ENCODE measurements around the gene TOPBP1.

GRCh38 chr3:133611534-133611933 is 50.2 kb downstream of the TOPBP1 start:
- no peak for TF ChIP-seq CTCF (conservative IDR thresholded peaks at IDR 0.05; ENCODE audit: low read length)
- no peak for TF ChIP-seq EZH2phosphoT487 (IDR thresholded peaks at IDR 0.05; ENCODE audit: borderline replicate concordance, low read depth, low read length)

Measured in OCI-LY7 (cell line).